GM18519 (cell line): ENCODE results near the gene OGFOD2.

Source experiments
- ATAC-seq: cut with Tn5 transposase; IDR thresholded peaks from one replicate; pipeline ENCODE4 v1.9.1; 2021; ENCODE audit warnings: mild to moderate bottlenecking, moderate library complexity; ENCODE audit not compliant: unreplicated experiment, low FRiP score

The OGFOD2 gene

DNA sequence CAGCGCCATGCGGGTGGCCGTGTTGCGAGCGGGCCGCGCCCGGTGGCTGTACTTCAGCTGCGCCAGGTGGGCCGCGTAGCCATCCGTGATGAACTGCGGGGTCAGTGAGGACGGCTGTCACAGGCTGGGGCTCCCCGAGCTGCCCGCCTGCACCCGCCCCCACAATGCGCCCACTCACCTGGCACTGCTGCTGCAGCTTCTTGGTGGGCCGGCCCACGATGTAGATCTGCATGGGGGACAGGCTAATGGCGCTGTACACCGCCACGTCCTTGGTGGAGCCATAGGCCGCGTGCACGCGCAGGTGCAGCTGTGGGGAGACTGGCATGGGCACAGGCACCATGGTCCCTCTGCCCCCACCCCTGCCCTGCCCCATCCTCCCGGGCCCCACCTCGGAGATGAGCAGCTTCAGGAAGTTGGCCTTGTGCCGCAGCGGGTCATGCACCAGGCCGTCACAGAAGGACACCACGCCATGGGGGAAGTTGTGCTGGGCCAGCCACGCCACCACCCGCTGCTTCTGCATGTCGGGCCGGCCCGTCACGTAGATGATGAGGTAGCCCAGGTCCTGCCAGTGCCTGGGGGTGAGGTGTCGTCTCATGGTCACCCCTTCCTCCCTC lies 11.3 kb downstream of the OGFOD2 start:
- no peak for ATAC-seq

DNA sequence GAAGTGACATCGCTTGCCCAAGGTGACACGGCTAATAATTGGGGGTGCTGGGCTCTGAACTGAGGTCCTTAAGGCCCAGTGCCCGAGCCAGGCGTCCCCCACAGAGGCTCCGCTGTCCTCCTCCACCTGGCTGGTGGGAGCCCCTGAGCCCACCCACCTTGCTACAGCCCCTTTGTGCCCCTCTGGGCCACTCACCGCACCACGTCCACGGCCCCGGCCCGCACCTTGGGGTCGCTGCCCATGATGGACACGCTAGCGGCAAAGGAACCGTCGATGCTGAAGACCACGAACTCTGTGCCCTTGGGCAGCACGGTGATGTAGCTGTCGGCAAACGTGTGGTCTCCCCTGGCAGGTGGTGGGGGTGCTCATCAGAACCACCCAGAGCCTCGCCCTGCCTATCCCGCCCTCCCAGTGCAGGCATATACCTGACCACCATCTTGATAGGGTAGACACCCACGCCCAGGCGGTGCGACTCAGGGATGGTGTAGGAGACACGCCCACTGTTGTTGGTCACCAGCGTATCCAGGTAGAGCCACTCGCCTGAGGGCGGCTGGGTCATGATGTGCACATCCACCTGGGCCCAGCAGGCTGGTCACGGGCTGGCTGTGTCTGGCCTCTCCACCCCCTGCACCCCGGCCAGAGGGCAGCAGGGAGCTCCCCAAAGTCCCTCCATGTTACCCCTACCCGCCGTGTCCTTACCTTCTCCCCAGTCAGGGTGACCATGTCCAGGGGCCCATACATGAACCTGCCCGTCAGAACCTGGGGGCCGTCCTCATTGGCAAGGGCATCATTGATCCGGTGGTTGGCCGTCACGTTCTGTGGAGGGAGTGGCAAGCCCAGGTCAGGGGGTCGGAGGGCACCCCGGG lies 12.3 kb downstream of the OGFOD2 start:
- ATAC-seq: no peak

DNA sequence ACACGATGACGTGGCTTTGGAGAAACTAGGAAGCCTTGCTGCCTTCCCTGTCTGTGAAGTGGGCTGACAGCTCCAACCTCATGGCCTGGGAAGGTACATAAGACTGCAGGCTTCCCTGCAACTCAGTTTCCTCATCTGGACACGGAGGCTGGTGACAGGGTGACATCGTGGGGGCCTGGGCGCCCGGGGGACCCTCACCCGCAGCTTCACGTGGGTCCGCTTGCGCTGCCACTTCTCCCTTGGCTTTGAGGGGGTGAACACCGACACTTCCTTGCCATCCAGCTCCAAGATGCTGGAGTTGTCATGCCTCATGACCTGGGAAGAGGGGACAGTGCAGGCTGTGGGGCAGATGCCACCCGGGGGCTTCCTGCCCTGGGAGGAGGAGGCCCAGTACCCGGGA lies 13.0 kb downstream of the OGFOD2 start:
- no peak for ATAC-seq

DNA sequence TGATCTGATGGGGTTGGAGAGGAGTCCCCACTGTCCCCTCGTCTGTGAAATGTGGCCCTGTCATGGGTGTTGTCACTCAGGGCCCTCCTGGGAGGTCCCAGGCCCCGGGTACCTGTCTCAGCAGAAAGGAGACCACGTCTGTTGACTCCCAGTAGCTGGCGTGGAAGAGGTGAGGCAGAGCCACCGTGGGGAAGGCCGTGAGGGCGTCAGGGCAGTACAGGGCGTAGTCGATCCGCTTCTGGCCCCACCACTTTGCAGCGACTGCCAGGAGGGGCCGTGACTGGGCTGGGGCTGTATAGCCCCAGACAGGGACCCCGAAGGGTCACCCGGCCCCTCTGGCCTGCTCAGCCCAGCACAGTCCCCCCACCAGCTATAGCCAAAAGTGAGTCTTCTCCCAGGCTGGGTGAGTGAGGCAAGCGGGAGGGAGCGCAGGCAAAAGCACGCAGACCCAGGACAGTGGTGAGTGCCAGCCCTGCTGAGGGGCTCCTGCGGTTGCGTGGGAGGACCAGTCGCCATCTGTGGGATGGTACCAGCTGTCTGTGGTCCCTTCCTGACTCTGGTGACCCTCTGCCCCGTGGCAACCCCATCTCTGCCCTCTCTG lies 13.7 kb downstream of the OGFOD2 start:
- ATAC-seq: no peak

DNA sequence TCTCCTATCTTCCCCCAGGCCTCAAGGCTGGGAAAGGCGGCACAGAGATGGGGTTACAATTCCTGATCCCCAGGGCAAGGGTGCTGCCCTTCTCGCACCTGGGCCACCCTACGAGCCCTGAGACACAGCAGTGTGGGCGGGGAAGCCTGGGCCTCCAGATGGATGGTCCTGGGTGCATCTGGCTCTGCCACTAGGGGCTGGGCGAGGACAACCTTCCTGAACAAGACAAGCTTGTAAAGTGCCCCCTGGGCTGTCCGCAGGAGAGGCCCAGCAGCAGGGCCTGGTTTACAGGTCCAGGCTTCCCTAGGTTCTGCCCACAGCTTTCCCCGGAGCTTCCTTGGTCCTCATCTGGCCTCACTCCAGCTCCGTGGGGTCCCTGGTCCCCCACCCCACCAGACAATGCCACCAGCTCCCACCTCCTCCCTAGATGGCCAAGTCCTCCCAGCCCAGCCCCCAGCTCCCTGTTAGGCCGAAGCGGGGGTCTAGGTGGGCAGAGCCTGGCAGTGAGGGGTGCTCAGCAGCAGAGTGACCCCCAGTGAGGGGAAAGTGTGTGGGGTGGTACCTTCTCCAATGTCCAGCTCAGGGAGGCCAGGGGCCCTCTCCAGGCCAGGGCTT lies 14.3 kb downstream of the OGFOD2 start:
- ATAC-seq: no peak

DNA sequence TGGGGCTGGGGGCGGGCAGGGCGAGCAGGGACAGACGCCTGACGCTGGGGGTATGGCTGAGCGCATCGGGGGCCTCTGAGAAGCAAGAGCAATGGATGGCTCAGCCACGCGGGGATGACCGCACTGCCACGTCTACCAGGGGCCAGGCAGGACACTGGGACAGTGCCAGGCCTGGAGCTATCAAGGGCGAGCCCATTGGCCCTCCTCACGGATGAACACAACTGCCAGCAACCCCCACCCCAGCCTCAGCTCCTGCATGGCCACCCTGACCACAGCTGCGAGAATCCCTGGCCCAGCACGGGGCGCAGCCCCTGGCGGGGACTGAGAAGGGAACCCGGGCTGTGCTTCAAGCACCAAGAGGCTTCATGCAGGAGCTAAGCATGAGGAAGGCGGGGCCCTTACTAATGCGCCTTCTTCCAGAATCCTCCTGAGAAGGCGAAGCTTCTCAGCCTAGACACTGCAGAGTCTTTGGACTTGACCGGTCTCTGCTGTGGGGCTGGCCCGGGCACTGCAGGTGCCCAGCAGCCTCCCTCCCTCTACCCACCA lies 14.9 kb downstream of the OGFOD2 start:
- ATAC-seq: no peak

DNA sequence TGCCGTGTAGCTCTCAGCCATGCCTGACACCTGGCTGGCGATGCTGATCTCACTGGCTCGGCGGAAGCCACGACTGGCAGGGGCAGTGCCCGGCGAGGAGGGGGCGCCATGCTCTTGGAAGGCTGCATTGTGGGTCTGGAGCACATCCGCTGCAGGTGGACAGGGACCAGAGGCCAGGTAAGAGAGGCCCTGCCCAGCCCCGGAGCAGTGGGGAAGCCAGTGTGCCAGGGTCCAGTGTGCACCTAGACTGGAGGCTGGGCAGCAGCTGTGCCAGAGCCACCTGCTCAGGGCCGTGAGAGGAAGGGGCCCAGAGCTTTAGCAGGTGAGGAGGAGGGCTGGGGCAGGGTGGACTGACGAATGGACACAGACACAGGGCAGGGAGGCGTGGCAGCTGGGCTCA lies 15.5 kb downstream of the OGFOD2 start:
- no peak for ATAC-seq

DNA sequence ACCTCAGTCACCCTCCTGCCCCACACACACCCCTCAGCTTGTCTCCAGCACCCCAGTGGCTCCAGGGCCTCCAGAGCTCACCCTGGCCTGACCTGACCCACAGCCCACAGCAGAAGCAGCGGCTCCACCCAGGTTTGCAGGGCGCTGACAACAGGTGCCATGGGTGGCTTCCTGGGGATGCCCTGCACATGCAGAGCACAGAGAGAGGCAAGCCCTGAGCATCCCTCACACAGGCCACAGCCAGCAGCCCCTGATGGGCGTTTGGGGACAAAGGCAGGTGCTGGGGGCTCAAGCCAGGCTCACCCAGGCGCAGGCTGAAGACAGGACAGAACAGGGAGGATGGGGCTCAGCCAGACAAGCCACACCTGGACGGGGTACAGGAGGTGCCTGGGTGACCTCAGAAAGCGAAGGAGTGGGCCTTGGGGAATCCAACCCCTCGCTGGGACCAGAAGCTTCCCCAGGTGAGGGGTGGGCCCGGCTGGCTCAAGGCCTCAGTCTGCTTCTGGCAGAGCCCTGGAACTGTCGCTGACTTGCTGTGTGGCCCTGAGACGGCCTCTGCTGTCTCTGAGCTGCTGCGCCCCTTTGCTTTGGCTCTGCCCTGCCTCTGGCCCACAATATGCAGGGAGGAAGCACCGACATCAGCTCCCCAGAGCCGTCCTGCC lies 16.0 kb downstream of the OGFOD2 start:
- no peak for ATAC-seq

DNA sequence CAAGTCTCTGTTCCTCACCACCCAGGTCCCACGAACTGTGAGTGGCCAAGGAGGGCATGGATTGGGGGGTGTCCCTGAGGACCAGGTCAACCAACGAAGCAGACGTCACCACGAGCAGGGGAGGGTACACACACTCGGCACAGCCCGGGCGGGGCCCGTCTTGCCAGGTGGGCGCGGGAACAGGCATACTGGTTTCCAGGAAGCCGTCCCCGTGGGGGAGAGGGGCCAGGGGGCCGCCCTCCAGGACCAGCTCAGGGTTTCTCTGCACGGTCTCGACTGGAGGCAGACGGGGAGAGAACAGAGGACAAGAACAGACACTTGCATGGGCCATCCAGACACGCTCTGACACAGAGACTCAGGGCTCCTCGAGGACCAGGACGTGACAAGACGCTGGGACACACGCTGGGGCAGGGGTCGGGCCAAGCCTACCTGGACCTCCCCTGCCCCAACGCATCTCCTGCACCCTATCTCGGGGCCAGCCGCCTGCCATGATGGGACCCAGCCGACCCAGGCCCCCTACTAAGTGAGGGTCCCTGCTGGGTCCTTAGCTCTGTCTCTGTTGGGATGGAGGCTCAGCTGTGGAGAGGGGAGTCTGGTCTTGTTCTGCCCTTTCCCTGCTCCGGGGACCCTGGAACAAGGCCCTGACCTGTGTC lies 16.7 kb downstream of the OGFOD2 start:
- no peak for ATAC-seq

DNA sequence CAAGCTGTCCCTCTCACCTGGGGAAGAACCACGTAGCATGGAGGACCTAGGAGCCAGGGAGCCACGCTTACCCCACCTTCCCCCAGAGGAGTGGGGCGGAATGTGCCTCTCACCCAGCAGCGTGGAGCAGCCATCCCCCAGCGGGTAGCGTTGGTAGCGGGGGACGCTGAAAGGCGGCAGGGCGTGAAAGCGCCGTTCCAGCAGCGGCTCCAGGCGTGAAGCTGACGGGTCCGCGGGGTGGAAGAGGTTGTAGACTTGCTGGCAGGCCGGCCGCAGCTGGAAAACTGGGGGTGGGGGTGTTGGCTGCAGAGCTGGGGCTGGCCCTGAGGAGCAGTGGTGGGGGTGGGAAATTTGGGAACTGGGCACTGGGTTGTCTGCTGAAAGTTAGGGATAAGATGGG lies 17.3 kb downstream of the OGFOD2 start:
- no peak for ATAC-seq

DNA sequence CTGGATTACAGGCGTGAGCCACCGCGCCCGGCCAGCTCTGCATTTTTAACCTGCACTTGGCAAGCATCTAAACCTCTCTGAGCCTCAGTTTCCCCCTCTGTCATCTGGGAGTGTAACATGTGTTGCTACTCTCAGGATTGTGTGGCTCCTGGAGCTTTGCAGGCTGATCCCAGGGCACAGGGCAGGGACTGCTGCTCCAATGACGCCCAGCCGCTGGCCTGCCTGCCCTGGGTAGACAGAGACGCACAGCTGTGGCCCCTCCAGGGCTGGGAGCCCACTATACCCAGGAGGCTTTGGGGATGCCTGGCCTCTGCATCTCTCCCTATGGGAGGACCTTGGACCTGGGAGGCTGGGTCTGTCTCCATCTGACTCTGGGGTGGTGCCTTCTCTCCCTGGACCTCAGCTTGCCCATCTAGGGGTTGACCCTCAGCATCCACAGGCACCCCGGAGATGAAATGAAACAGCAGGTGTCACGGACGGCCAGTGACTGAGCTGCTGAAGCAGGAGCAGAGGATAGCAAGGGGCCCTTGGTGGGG lies 19.2 kb downstream of the OGFOD2 start:
- no peak for ATAC-seq

DNA sequence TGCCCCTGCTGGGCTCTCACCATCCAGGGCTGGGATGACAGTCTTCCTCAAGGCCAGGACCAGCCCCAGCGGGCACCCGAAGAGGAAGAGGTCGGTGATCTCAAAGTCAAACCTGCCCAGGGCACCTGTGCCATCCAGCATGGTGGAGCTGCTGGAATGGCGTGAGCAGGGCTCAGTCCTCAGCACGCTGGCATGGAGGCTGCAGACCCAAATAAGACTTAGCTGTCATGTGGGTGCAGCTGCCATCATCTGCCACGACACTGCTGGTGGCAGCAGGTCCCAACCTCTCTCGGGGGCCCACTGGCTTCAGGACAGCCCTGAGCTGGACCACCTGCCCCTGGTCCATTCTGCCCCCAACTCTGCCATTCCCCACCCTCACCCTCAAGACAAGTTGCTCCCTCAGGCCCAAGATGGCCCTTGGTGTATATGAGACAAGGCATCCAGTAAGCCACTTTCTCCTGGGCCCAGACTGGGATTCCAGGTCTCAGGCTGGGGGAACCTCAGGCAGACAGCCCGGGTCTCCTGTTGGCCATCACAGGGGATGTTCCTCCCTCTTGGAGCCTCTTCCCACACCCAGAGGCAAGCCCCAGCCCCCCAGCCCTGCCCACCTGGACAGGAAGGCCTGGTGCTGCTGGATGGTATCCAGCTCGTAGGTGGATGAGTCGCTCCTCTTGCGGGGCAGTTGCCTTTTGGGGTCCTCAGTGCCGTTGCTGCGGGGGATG lies 19.9 kb downstream of the OGFOD2 start:
- no peak for ATAC-seq

DNA sequence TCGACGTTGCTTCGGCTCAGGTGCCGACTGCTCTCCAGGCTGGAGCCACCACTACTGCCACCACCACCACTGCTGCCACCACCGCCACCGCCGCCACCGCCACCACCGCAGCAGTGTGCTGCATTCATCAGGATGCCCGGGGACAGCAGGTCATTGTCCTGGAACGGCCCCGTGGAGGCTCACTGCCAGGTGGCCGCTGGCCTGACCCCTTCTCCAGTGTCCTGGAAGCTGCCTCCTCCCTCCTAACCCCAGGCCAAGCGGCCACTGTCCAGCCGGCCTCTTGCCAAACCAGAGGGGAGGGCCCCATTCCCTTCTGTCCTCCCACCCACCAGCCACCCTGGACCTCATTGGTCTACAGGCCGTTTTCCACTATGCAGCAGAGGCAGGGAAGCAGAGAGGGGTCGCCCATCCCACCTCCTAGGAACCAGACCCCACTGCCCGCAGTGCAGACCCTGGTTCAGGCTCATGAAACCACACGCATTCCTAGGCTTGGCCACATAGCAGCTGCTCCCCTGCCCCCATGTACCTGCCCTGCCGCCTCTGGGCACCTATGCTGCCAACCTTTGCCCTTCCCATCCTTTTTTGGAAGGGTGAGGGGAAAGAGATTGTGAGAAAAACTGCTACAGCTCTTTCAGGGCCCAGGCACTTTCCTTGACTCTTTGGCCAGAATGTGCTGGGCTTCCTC lies 20.6 kb downstream of the OGFOD2 start:
- no peak for ATAC-seq

DNA sequence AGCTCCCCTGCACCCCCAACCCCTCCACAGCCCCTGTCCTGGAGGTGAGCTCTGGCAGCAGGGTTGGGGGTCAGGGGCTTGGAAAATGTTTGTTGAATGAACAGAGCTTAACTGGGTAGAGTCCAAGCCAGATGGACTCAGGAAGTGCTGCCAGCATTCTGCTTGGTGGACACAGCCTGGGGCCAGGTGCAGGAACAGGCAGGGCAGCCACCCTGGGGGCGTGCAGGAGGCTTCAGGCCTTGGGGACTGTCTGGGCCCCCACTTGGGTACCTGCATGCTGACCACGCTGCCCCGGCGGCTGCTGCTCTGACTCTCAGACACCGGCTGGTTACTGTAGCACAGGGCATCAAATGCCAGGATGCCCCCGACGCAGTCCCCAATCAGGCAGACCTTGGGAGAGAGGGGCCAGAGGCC lies 21.2 kb downstream of the OGFOD2 start:
- ATAC-seq: no peak

DNA sequence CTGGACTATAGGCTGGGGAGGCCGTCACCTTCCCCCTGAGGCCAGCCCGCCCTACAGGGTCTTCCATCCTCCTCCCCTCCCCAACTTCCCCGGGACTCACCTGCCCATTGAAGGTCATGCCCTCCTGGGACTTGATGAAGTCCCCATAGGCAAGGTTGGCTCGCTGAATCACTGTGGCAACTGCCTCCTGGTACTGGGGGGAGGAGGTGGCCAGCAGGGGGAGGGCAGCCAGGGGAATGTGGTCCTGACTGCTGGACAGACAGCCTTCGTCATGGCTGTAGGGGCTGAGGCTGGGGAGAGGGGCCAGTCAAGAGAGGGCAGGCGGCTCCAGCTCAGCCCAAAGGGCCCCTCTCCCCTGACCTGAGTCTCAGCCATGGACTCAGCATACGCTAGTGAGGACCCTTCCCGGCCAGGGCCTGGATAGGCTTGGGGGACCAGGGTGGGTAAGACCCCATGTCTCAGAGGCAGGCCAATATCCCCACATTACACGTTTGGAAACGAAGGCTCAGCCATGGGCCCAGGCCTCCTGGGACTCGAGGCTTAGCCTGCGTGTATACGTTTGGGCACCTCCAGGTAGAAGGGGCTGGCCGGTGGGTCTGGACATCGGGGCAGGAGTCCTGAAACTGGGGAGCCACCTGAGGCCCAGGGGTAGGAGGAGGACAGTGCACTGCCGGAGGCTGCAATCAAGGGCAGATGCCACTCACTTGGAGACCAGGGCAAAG lies 21.7 kb downstream of the OGFOD2 start:
- no peak for ATAC-seq

DNA sequence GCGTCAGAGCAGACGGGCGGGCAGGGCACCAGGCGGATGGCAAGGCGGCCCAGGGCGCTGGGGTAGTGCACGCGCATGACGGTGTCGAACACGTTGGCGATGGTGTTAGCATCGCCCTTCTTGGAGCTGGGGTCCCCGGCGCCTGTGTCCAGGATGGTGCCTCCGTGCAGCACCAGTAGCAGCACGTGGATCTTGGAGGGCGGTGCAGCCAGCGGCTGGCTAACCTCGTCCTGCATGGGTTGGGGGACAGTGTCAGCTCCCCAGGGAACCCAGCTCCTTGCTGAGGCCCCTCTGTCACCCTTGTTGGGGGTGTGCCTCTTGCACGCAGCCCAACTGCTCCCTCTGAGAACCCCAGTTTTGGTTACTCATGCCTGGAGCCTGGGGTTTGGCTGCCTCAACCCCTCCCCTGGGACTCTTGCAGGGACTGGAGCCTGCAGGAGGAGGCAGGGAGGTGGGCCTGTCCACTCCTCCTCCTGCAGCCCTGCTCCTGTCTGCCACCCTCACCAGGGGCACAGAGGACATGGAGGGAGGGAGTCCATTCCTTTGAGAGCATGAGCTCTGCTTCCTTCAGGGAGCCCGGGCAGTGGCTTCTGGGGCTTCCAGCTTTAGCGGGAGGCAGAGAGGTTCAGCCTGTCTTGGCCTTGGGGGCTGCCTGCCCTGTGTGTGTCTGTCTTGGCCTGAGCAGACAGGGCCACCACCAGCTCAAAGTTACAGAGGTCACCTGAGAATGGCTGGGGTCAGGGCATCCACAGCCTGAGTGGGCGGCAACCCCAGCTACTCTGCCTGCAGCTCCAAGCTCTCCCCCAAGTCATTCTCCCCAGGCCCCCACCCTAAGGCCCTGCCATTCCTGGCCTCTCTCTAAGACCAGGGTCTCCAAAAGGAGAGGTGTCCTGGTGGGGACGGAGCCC lies 22.6 kb downstream of the OGFOD2 start:
- no peak for ATAC-seq

DNA sequence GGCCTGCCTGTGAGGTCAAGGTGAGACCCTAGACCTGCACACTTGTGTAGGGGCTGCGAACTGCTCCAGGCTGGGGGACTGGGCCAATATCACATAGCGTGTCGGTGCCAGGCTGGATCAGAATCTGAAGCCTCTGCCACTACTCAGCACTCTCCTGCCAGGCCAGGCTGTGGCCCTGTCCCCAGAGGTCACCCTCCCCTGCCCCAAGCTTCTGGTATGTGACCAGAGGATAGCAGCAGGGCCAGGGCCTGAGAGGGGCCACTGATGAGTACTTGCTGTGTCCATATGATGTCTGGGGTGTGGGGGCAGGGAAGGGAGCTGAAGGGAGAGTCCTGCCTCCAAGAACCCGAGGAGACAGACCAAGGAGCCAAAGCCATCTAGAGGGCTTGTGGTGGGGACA lies 23.3 kb downstream of the OGFOD2 start:
- no peak for ATAC-seq
